Activated naive CD4-positive, alpha-beta T cell treated with Interleukin-2 at 50 U/mL for 16 hours (primary cell): ENCODE measurements around the gene GPR18.
A peak's percentile ranks its signal among the peaks of the same experiment; 100 is the strongest.

Experiments used
- DNase-seq: peaks from one replicate; pipeline ENCODE4 v3.0.0-alpha.2; 2020

The GPR18 gene

GRCh38 chr13:99258210-99258860 lies at the start of gene GPR18:
Gene GPR18 (minus strand): TSS chr13:99258379. CDS start chr13:99255872, 2,507 bp downstream.
- DNase-seq: peak; percentile 40

GRCh38 chr13:99307648-99308339 lies 49.6 kb upstream of the GPR18 start:
- DNase-seq: peak; percentile 81

GRCh38 chr13:99307247-99307646 lies 49.1 kb upstream of the GPR18 start, which contains the start of gene GPR183:
Gene GPR183 (minus strand): TSS chr13:99307399. CDS start chr13:99296145, 11,254 bp downstream.
- DNase-seq: no peak

- no peak for DNase-seq
These were observed 47.4 kb upstream of the GPR18 start for GRCh38 chr13:99305566-99305965.

DNA sequence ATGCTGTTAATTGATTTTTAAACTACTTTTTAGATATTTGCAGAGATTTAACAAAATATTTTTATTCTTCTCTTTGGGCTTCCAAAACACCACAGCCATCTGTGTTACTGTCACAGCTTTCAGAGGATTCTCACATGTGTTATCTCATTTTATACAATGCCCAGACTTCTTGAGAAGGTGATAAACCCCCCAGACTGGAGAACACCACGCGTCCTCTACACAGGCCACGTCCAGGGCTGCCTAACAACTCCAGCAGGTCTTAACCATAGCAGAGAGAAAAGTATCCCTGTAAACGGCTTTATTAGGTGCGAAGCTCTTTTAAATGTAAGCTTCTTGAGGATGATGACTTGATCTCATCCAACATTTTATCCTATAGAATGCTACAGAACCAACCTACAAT lies 47.0 kb upstream of the GPR18 start:
- DNase-seq: no peak

GRCh38 chr13:99304541-99304940 lies 46.4 kb upstream of the GPR18 start:
- no peak for DNase-seq

- peak; percentile 65 for DNase-seq
These were observed 45.8 kb upstream of the GPR18 start for GRCh38 chr13:99303863-99304521.

GRCh38 chr13:99302637-99303505 lies 44.7 kb upstream of the GPR18 start:
- no peak for DNase-seq

DNA sequence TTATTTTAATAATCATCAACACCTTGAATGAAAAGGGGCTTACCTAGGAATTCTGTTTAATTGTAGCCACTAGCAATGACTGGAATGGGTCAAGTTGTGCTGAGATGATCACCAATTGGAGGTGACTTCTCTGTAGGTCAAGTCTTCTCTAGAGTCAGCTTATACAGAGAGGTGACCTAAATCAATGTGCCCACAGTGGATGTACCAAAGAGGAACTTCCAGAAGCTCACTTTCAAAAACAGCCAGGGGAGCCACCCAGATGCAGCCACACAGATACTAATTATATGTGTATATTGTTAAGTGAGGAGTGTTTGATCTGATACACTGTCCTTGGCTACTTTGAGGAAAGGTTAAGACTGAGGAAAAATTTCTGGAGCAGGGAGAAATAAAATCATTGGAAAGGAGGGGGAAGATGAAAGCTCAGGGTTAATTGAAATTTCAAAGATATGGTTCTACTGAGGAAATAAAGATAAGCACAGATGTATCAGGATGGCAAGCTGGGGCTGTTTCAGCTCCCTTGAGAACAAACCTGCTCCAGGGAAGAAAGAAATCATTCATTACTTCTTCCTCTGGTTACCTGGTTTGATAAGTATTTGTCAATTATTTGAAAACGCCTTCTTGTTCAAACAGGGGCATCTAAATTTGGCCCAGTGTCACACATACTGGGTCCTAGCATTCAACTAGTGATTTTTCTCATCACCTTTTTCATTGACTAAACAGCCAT lies 43.9 kb upstream of the GPR18 start:
- DNase-seq: no peak

DNA sequence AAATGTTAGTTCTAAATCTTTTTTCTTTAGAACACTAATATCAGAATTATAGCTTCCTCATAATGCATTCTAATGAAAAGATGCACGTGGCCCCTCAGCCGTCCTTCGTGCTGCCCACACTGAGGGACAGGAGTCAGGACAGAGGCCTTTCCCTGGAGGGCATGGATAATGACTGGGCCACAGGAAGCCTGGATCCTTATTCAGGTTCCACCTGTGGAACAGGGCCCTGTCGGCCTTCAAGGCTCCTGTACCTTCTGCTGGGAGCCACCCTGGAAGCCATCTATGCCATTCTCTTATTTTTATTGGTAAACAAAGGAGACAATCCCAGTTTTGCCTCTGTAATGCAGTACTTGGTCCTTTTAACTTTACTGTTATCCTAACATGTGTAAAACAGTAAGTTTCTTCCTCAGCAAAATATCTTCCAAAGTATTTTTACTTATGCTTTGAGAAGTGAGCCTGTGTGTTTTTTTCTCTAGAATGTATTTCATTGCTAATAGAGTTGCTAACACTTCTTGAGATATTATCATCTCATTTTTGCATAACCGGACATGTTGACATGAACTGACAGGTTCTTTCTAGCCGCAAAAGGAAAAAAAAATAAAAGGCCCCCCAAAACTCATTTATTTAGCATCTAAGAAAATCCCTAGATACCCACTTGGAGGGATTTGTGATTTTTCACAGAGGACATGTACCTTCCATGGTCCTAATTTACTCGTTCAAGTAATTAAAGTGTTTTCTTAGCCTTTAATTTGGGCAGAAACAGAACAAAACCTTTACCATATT lies 43.1 kb upstream of the GPR18 start:
- DNase-seq: no peak

GRCh38 chr13:99299920-99300341 lies 41.8 kb upstream of the GPR18 start:
- DNase-seq: no peak

DNA sequence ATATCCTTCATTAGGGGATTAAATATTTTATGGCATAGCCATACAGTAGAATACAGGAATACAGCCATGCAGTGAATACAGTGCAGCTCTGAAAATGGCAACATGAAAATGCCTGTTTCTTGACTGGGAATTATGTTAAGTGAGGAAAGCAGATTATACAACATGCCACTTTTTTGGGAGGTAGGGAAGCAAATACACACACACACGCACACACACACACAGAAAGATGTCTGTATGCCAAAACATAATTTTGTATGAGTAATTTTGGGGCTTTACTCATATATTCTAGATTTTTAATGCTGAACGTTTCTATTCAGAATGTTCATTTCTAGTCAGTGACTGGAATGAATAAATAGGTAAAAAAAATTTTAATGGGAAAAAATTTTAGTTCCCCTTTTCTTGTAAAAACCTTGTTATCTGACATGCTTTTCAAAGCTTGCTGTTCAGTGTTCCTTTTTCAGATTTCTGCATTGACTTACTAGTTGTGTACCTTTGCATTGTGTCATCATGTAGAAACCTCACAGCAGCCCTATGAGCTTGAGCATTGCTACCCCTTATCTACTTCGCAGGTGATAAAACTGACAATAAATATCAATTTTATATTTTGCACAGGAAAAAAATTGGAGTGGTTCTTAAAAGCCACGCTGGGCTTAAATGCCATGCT lies 41.2 kb upstream of the GPR18 start:
- no peak for DNase-seq

- DNase-seq: no peak
These were observed 39.9 kb upstream of the GPR18 start for GRCh38 chr13:99298056-99298455.

DNA sequence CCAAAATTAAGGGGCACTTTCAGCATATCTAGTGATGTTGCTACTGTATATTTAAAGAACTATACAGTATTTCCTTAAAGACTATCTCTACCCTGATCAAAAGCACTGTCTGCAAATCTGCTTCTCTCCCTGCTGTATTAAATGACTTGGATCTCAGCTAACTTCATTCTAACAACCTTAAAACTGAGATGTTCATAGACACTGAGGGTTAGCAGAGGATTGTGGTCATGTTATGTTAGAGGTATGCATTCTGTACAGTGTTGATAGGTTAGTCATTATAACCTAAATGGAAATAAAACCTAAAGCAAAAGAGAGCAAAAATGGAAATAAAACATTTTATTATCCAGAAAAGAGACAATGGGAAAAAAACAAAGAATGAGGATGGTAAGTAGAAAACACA lies 39.2 kb upstream of the GPR18 start:
- DNase-seq: no peak

DNA sequence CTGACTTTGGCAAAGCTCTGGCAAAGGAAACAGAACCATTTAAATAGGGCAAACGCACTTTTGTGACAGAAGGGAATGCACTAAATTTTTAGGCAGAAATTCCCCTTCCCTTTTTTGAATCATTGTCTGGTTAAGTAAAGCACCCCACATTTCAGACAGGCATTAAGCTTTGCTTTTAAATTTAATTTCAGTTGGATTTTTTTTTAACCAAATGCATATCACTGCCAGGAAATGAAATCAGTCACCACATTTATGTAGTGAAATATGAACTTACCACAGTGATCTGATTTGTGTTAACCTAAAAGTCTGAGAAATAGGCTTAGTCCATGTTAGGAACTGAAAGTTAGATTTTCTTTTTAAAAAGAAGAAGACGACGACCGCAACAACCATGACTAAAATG lies 38.2 kb upstream of the GPR18 start:
- DNase-seq: no peak

DNA sequence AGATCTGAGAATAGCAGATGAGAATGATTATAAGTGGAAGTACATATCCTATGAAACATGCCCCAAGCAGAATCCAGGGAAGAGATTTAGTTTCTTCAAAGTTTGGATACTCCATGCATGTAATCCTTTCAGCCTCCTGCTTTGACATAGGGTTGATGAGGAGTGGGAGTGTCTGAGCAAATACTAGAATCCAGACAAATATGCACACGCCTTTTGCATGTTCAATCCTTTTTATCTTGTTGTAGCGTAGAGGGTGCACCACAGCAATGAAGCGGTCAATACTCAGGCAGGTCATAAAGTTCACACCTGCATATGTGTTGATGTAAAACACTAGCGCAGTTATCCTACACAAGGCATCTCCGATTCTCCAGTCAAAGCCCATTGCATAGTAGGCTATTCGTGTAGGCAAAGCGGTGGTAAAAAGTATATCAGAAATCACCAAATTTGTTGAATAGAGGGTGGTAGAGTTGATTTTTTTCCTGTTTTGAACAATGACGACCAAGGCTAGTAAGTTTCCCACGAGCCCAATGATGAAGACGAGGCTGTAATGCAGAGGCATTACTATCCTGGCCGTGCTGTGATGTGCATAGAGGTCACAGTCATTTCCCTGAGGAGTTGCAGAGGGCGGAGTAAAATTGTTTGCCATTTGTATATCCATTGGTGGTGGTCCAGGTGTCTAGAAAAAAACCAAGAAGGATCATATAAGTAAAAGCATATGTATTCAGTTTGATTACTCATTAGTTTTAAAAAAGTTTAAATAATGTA lies 37.5 kb upstream of the GPR18 start:
- no peak for DNase-seq

GRCh38 chr13:99294958-99295357 lies 36.8 kb upstream of the GPR18 start:
- no peak for DNase-seq

GRCh38 chr13:99294198-99294597 lies 36.0 kb upstream of the GPR18 start:
- DNase-seq: no peak

DNA sequence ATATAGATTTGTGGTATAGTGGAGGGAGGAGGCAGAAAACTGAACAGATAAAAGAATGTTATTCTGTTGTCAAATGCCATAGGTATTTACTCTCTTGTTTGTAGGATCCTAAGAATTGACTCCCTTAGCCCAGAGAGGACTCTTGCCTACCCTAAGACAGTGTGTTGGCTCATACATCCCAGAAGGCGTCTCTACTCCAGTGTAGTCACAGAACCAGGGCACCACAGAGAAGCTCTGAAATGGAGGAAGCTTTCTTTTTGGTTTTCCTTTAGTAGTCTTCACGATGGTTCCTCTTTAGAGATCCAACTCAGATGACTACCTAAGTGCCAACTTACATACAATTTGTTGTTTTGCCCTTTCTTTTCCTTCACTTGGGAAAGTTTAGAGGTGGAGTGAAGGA lies 35.0 kb upstream of the GPR18 start:
- DNase-seq: no peak

- peak; percentile 31 for DNase-seq
These were observed 32.7 kb upstream of the GPR18 start for GRCh38 chr13:99290894-99291293.
